ENCODE measurements around the gene UGP2.

UGP2 gene

GRCh38 chr2:63863707-63864106, 22.0 kb downstream of the UGP2 start:
- no peak for DNase-seq (ENCODE audit: low read depth in 2 of 2, low spot score in 1 of 2)

- DNase-seq (ENCODE audit: low read depth in 2 of 2, low spot score in 1 of 2) = no peak
Measured at GRCh38 chr2:63865159-63865799, 23.6 kb downstream of the UGP2 start.

GRCh38 chr2:63866009-63866709, 24.5 kb downstream of the UGP2 start:
- no peak for DNase-seq (ENCODE audit: low read depth in 2 of 2, low spot score in 1 of 2)

- DNase-seq (ENCODE audit: low read depth in 2 of 2, low spot score in 1 of 2) = no peak
Measured at GRCh38 chr2:63870679-63871078, 29.0 kb downstream of the UGP2 start.

GRCh38 chr2:63871864-63872263, 30.2 kb downstream of the UGP2 start:
- no peak for DNase-seq (ENCODE audit: low read depth in 2 of 2, low spot score in 1 of 2)

GRCh38 chr2:63872571-63873328, 31.1 kb downstream of the UGP2 start:
- no peak for DNase-seq (ENCODE audit: low read depth in 2 of 2, low spot score in 1 of 2)

GRCh38 chr2:63874204-63875130, 32.8 kb downstream of the UGP2 start:
- no peak for DNase-seq (ENCODE audit: low read depth in 2 of 2, low spot score in 1 of 2)

GRCh38 chr2:63875131-63875527, 33.4 kb downstream of the UGP2 start:
- DNase-seq (ENCODE audit: low read depth in 2 of 2, low spot score in 1 of 2) = no peak

- no peak for DNase-seq (ENCODE audit: low read depth in 2 of 2, low spot score in 1 of 2)
Measured at GRCh38 chr2:63875559-63876245, 34.0 kb downstream of the UGP2 start.

- DNase-seq (ENCODE audit: low read depth in 2 of 2, low spot score in 1 of 2) = no peak
Measured at GRCh38 chr2:63876311-63876710, 34.6 kb downstream of the UGP2 start.

GRCh38 chr2:63878486-63878885, 36.8 kb downstream of the UGP2 start:
- DNase-seq (ENCODE audit: low read depth in 2 of 2, low spot score in 1 of 2) = no peak

GRCh38 chr2:63879876-63880433, 38.3 kb downstream of the UGP2 start:
- DNase-seq (ENCODE audit: low read depth in 2 of 2, low spot score in 1 of 2) = no peak

GRCh38 chr2:63880625-63881024, 38.9 kb downstream of the UGP2 start:
- DNase-seq (ENCODE audit: low read depth in 2 of 2, low spot score in 1 of 2) = no peak

GRCh38 chr2:63881205-63881604, 39.5 kb downstream of the UGP2 start:
- DNase-seq (ENCODE audit: low read depth in 2 of 2, low spot score in 1 of 2) = no peak

- DNase-seq (ENCODE audit: low read depth in 2 of 2, low spot score in 1 of 2) = no peak
Measured at GRCh38 chr2:63882395-63883105, 40.9 kb downstream of the UGP2 start.

GRCh38 chr2:63886445-63886844, 44.7 kb downstream of the UGP2 start:
- DNase-seq (ENCODE audit: low read depth in 2 of 2, low spot score in 1 of 2) = no peak

- no peak for DNase-seq (ENCODE audit: low read depth in 2 of 2, low spot score in 1 of 2)
Measured at GRCh38 chr2:63888053-63888452, 46.4 kb downstream of the UGP2 start.

- peak in 1 of 2 donors; percentile 0 for DNase-seq (ENCODE audit: low read depth in 2 of 2, low spot score in 1 of 2)
Measured at GRCh38 chr2:63888490-63889402, 47.0 kb downstream of the UGP2 start.

- no peak for DNase-seq (ENCODE audit: low read depth in 2 of 2, low spot score in 1 of 2)
Measured at GRCh38 chr2:63890678-63891077, 49.0 kb downstream of the UGP2 start.
